Brain microvascular endothelial cell (primary cell): ENCODE measurements around the gene TSPEAR.

Source experiments
- DNase-seq: peaks from one replicate; pipeline ENCODE4 v3.0.0-alpha.2; 2020
- H3K27ac ChIP-seq: fragments of 250-450 bp; sonication (Bioruptor Pico); 2 replicates; pipeline ENCODE4 v1.5.1; 2020; ENCODE audit warnings: mild to moderate bottlenecking, moderate library complexity
- H3K27me3 ChIP-seq: fragments of 250-450 bp; sonication (Bioruptor Pico); replicated peaks from 2 replicates; pipeline ENCODE4 v1.5.1; 2020; ENCODE audit warnings: mild to moderate bottlenecking
- H3K36me3 ChIP-seq: fragments of 250-450 bp; sonication (Bioruptor Pico); replicated peaks from 2 replicates; pipeline ENCODE4 v1.5.1; 2020; ENCODE audit warnings: mild to moderate bottlenecking
- H3K4me3 ChIP-seq: 2 replicates; pipeline ENCODE4 v1.5.1; 2011; ENCODE audit warnings: low read depth, mild to moderate bottlenecking, control low read depth, low read length, moderate library complexity
- in situ Hi-C: cut with HindIII; loops from 2 replicates; pipeline ENCODE4 v1.10.0; 2017; ENCODE audit warnings: low sequenced_read_pairs, low pct_ligation_motif_present
- TF ChIP-seq, protein P1 (sequence below): IDR thresholded peaks from 2 replicates; pipeline ENCODE4 v1.5.1; 2011; ENCODE audit warnings: low read depth, mild to moderate bottlenecking, moderate library complexity, low read length, control low read depth, inconsistent platforms; ENCODE audit errors: missing control alignments

TSPEAR gene

DNA sequence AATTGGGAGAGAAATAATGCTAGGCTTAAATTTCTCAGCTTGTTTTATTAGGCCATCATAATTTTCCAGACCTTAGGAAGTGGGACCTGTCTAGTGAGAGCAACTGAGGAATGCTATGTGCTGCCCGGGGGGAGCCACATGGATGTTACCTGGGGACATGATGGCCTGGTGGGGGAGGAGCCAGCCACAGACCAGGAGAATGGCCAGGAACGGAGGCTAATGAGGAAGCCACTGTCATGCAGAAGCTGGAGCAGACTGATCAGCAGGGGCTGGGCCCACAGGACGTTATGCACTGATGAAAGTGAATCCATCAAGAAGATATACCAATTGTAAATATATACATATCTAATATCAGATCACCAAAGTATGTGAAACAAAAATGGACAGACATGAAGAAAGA is 166.8 kb downstream of the TSPEAR start:
- H3K4me3 ChIP-seq: no peak overlapping the region
- in situ Hi-C loops: no loop called here
- peaks cover 6% of the 10 kb centered on the region for H3K27me3 ChIP-seq
- H3K27ac ChIP-seq: no peak overlapping the region
- no peaks in the 10 kb centered on the region for H3K36me3 ChIP-seq
- TF ChIP-seq, protein P1, sequence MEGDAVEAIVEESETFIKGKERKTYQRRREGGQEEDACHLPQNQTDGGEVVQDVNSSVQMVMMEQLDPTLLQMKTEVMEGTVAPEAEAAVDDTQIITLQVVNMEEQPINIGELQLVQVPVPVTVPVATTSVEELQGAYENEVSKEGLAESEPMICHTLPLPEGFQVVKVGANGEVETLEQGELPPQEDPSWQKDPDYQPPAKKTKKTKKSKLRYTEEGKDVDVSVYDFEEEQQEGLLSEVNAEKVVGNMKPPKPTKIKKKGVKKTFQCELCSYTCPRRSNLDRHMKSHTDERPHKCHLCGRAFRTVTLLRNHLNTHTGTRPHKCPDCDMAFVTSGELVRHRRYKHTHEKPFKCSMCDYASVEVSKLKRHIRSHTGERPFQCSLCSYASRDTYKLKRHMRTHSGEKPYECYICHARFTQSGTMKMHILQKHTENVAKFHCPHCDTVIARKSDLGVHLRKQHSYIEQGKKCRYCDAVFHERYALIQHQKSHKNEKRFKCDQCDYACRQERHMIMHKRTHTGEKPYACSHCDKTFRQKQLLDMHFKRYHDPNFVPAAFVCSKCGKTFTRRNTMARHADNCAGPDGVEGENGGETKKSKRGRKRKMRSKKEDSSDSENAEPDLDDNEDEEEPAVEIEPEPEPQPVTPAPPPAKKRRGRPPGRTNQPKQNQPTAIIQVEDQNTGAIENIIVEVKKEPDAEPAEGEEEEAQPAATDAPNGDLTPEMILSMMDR: no peak
- no peak for DNase-seq

DNA sequence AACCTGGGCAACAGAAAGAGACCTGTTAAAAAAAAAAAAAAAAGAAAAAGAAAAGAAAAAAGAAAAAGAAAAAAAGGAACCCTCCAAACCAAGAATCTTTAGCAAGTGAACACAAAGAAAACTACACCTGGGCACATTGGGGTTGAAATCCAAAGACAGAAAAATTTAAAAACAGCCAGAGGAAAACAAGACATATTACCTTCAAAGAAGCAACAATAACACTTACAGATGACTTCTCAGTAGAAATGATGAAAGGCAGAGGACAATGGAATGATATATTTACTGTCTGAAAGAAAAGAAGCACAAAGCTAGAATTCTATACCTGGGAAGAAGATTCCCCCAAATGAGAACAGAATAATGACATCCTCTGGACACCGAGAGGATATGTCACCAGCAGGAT is 168.7 kb downstream of the TSPEAR start:
- Histone ChIP-seq H3K27ac (no peak overlapping the region), H3K36me3 (no peaks in the 10 kb centered on the region), H3K4me3 (no peak overlapping the region), H3K27me3 (no peaks in the 10 kb centered on the region)
- DNase-seq: no peak
- TF ChIP-seq, protein P1: no peak
- in situ Hi-C loops: no loop called here

DNA sequence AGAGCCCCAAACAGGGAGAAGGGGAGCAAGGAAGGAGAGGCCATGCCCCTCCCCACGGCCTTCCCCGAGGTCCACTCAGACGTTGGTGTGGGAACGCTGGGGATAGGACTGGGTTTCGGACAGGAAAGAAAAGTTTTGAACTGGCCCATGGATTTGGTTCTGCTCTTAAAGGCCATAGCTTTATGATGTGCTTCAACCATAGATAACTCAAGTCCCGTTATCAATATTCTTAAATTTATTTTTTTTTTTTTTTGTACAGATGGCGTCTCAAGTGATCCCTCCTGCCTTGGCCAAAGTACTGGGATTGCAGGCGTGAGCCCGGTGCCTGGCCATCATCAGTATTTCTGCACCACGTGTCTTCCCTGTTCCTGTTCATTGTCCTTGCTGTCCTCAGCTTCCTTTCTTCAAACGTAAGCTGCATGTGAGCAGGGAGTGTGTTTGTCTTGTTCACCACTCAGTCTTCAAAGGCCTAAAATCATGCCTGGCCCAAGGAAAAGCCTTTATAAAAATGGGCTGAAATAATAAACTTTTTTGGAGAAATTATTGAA is 170.6 kb downstream of the TSPEAR start:
- TF ChIP-seq, protein P1: no peak
- Histone ChIP-seq H3K27ac (no peak overlapping the region), H3K27me3 (no peaks in the 10 kb centered on the region), H3K4me3 (no peak overlapping the region), H3K36me3 (no peaks in the 10 kb centered on the region)
- no peak for DNase-seq
- in situ Hi-C loops: no loop called here

GRCh38 chr21:44539991-44540666 is 171.2 kb downstream of the TSPEAR start, which contains the start of gene KRTAP10-1:
TSS of gene KRTAP10-1 (minus strand) at chr21:44540195. CDS start at chr21:44540150, 45 bp downstream.
- no peaks in the 10 kb centered on the region for H3K27me3 ChIP-seq
- no peak within 1 kb of the TSS for H3K27ac ChIP-seq
- no peak for DNase-seq
- TF ChIP-seq, protein P1: no peak
- no peaks in the 10 kb centered on the region for H3K36me3 ChIP-seq
- in situ Hi-C loops: no loop called here
- H3K4me3 ChIP-seq: no peak within 1 kb of the TSS

GRCh38 chr21:44539046-44539445 is 172.3 kb downstream of the TSPEAR start:
- Histone ChIP-seq H3K27ac (no peak overlapping the region), H3K27me3 (no peaks in the 10 kb centered on the region), H3K36me3 (no peaks in the 10 kb centered on the region), H3K4me3 (no peak overlapping the region)
- TF ChIP-seq, protein P1: no peak
- DNase-seq: no peak
- in situ Hi-C loops: no loop called here
